Parathyroid adenoma (tissue), 2 donors: Measurements from ENCODE around the gene TPX2.

Source experiments
- H2AFZ ChIP-seq: fragments of 300-600 bp; sonication (generic); one replicate; pipeline ENCODE4 v1.7.0; 2017; ENCODE audit warnings: antibody characterized with exemption, mild to moderate bottlenecking
- H3K27ac ChIP-seq: fragments of 300-600 bp; sonication (generic); one replicate; pipeline ENCODE4 v1.7.0; 2017
- H3K27me3 ChIP-seq: fragments of 300-600 bp; sonication (generic); one replicate; pipeline ENCODE4 v1.7.0; 2017; ENCODE audit warnings: low read length; ENCODE audit not compliant: control insufficient read depth, insufficient read depth
- H3K36me3 ChIP-seq: fragments of 300-600 bp; sonication (generic); one replicate; pipeline ENCODE4 v1.7.0; 2017; ENCODE audit warnings: low read length; ENCODE audit not compliant: control insufficient read depth, insufficient read depth
- H3K4me1 ChIP-seq: fragments of 300-600 bp; sonication (generic); one replicate; pipeline ENCODE4 v1.7.0; 2017; ENCODE audit warnings: control low read depth
- H3K4me2 ChIP-seq: fragments of 300-600 bp; sonication (generic); one replicate; pipeline ENCODE4 v1.7.0; 2017; ENCODE audit warnings: low read length
- H3K4me3 ChIP-seq: fragments of 300-600 bp; sonication (generic); one replicate; pipeline ENCODE4 v1.7.0; 2017; ENCODE audit warnings: low read depth, low read length
- H3K79me2 ChIP-seq: fragments of 300-600 bp; sonication (generic); one replicate; pipeline ENCODE4 v1.7.0; 2017; ENCODE audit warnings: control low read depth
- H3K9ac ChIP-seq: fragments of 300-600 bp; sonication (generic); one replicate; pipeline ENCODE4 v1.7.0; 2017; ENCODE audit warnings: mild to moderate bottlenecking
- H3K9me3 ChIP-seq: fragments of 300-600 bp; sonication (generic); one replicate; pipeline ENCODE4 v1.7.0; 2017; ENCODE audit warnings: low read length; ENCODE audit not compliant: control insufficient read depth
- CTCF ChIP-seq: fragments of 300-600 bp; sonication (generic); IDR thresholded peaks from one replicate; pipeline ENCODE4 v1.7.0; 2017; ENCODE audit warnings: antibody characterized with exemption, mild to moderate bottlenecking
- donor health status: primary hyperparathyroidism.

The TPX2 gene

GRCh38 chr20:31833931-31834521, 94.9 kb downstream of the TPX2 start:
- Histone ChIP-seq H2AFZ (no peak overlapping the region), H3K4me3 (no peak overlapping the region), H3K27me3 (no peaks in the 10 kb centered on the region), H3K4me2 (no peak overlapping the region), H3K36me3 (no peaks in the 10 kb centered on the region), H3K4me1 (peaks cover 10% of the 10 kb centered on the region), H3K9ac (no peak overlapping the region), H3K9me3 (no peaks in the 10 kb centered on the region), H3K27ac (no peak overlapping the region), H3K79me2 (no peaks in the 10 kb centered on the region)
- no peak for TF ChIP-seq CTCF

GRCh38 chr20:31835554-31835953, 96.5 kb downstream of the TPX2 start:
- Histone ChIP-seq H3K4me2 (no peak overlapping the region), H3K27ac (no peak overlapping the region), H3K36me3 (no peaks in the 10 kb centered on the region), H3K9ac (no peak overlapping the region), H3K27me3 (no peaks in the 10 kb centered on the region), H3K4me3 (no peak overlapping the region), H3K9me3 (no peaks in the 10 kb centered on the region), H3K4me1 (peaks cover 10% of the 10 kb centered on the region), H3K79me2 (no peaks in the 10 kb centered on the region), H2AFZ (no peak overlapping the region)
- no peak for TF ChIP-seq CTCF

GRCh38 chr20:31835977-31836852, 97.1 kb downstream of the TPX2 start:
- no peak for TF ChIP-seq CTCF
- no peak overlapping the region for H3K9ac ChIP-seq
- H2AFZ ChIP-seq, result no peak overlapping the region
- H3K4me3 ChIP-seq, result no peak overlapping the region
- H3K79me2 ChIP-seq, result no peaks in the 10 kb centered on the region
- no peak overlapping the region for H3K4me2 ChIP-seq
- no peak overlapping the region for H3K27ac ChIP-seq
- H3K4me1 ChIP-seq, result peaks cover 10% of the 10 kb centered on the region
- H3K27me3 ChIP-seq, result no peaks in the 10 kb centered on the region
- no peaks in the 10 kb centered on the region for H3K36me3 ChIP-seq
- H3K9me3 ChIP-seq, result no peaks in the 10 kb centered on the region

- H3K27ac ChIP-seq, result no peak overlapping the region
- no peak for TF ChIP-seq CTCF
- H3K9me3 ChIP-seq, result no peaks in the 10 kb centered on the region
- H3K79me2 ChIP-seq, result no peaks in the 10 kb centered on the region
- no peak overlapping the region for H3K4me3 ChIP-seq
- no peaks in the 10 kb centered on the region for H3K27me3 ChIP-seq
- no peak overlapping the region for H3K4me2 ChIP-seq
- H3K4me1 ChIP-seq, result peaks cover 10% of the 10 kb centered on the region
- no peak overlapping the region for H3K9ac ChIP-seq
- H2AFZ ChIP-seq, result no peak overlapping the region
- no peaks in the 10 kb centered on the region for H3K36me3 ChIP-seq
Measured at GRCh38 chr20:31836853-31837608, 97.9 kb downstream of the TPX2 start.
